K562 (cell line): ENCODE results near the gene ZNF468. TPM values are rescaled to one million over a fixed set of nuclear protein-coding genes. Genes with fewer than 3 reads are reported as not detected.
A peak's percentile ranks its signal among the peaks of the same experiment; 100 is the strongest.
"Not testable (repeated sequence)": the region's sequence is repeated elsewhere in the genome, so short reads cannot be mapped to it uniquely, and the experiment has no call there.

ENCODE experiments used
- ATAC-seq: fragments of 200-7000 bp; cut with Tn5 transposase; 3 replicates; pipeline ENCODE4 v1.9.1; 2020; ENCODE audit warnings: moderate library complexity
- BruUV-seq: library from RNA; stranded (reverse); fragments of 400-500 nt; replicated peaks from 2 replicates; lab custom pipeline; 2021; lab: Mats Ljungman, UMichigan
- CTCF ChIA-PET: fragments of 300-600 bp; formaldehyde crosslinking; extraction: SDS; loops from one replicate; lab custom pipeline; 2021; ENCODE audit warnings: low intra/inter-chr PET ratio; lab: Yijun Ruan, JAX
- POLR2A ChIA-PET: fragments of 300-600, 350-650 bp; sonication (Branson Sonifier 250); formaldehyde crosslinking; extraction: SDS; loops from one replicate; lab custom pipeline; 2021; ENCODE audit warnings: antibody characterized with exemption, inconsistent platforms; lab: Yijun Ruan, JAX
- DNase-seq, 4 experiments: peaks; one replicate each; pipeline versions ENCODE4 v3.0.0 to v3.0.0-alpha.2; 2011 to 2018; ENCODE audit warnings: low spot score in 3 of 4, mixed read lengths in 3 of 4; ENCODE audit errors: extremely low read depth in 1 of 4
- FAIRE-seq: peaks from 2 replicates; lab custom pipeline; 2011; peaks lifted over from hg19 to GRCh38; lab: Jason Lieb, UNC
- H2AFZ ChIP-seq: 2 replicates; pipeline ENCODE4 v1.6.0; 2011; ENCODE audit warnings: low read depth, low read length, control low read depth, inconsistent platforms
- H3K27ac ChIP-seq: fragments of 200-600 bp; 3 replicates; pipeline ENCODE4 v1.8.0; 2011; ENCODE audit warnings: low read depth, mild to moderate bottlenecking, control low read depth, inconsistent platforms, low read length, moderate library complexity, mixed read lengths; ENCODE audit errors: extremely low read depth
- H3K27me3 ChIP-seq, 2 experiments: fragments of 300-600 bp in 1 of 2; 2 replicates in 1 of 2; 3 replicates in 1 of 2; pipeline versions ENCODE4 v1.6.0 to v1.8.0; 2011; ENCODE audit warnings: inconsistent platforms in 2 of 2, low read length in 2 of 2, mild to moderate bottlenecking in 1 of 2, mixed read lengths in 1 of 2, moderate library complexity in 1 of 2; ENCODE audit not compliant: control insufficient read depth in 2 of 2, insufficient read depth in 2 of 2
- H3K36me3 ChIP-seq: fragments of 300-600 bp; 3 replicates; pipeline ENCODE4 v1.8.0; 2011; ENCODE audit warnings: mild to moderate bottlenecking, low read length, inconsistent platforms; ENCODE audit not compliant: control insufficient read depth, insufficient read depth
- H3K4me1 ChIP-seq, 2 experiments: fragments of 200-600 bp in 1 of 2; replicated peaks in 1 of 2; 2 replicates in 1 of 2; 3 replicates in 1 of 2; pipeline versions ENCODE4 v1.5.1 to v1.8.0; 2011; ENCODE audit warnings: inconsistent platforms in 2 of 2, low read length in 2 of 2, mild to moderate bottlenecking in 1 of 2, mixed read lengths in 1 of 2, moderate library complexity in 1 of 2; ENCODE audit not compliant: control insufficient read depth in 2 of 2, insufficient read depth in 2 of 2
- H3K4me2 ChIP-seq: 2 replicates; pipeline ENCODE4 v1.6.1; 2011; ENCODE audit warnings: low read length, control low read depth, inconsistent platforms, mixed read lengths; ENCODE audit not compliant: insufficient read depth
- H3K4me3 ChIP-seq: fragments of 200-600 bp; sonication (generic), shearing (Covaris generic); 2 replicates; pipeline ENCODE4 v1.5.1; 2016; ENCODE audit warnings: control low read depth, inconsistent platforms
- H3K79me2 ChIP-seq: fragments of 200-600 bp; 3 replicates; pipeline ENCODE4 v1.8.0; 2011; ENCODE audit warnings: low read length, inconsistent platforms; ENCODE audit not compliant: control insufficient read depth, insufficient read depth
- H3K9ac ChIP-seq, 2 experiments: 2 replicates each; pipeline versions ENCODE4 v1.6.0 to v1.6.1; 2011; ENCODE audit warnings: low read depth in 2 of 2, low read length in 2 of 2, control low read depth in 1 of 2, inconsistent platforms in 1 of 2, mild to moderate bottlenecking in 1 of 2, mixed read lengths in 1 of 2; ENCODE audit not compliant: insufficient read depth in 1 of 2
- H3K9me1 ChIP-seq: one replicate; pipeline ENCODE4 v1.6.0; 2011; ENCODE audit warnings: inconsistent platforms, mild to moderate bottlenecking, low read length, moderate library complexity; ENCODE audit not compliant: control insufficient read depth, insufficient read depth
- H3K9me3 ChIP-seq: replicated peaks from 2 replicates; pipeline ENCODE4 v1.5.1; 2011; ENCODE audit warnings: low read depth, low read length, inconsistent platforms; ENCODE audit not compliant: control insufficient read depth, insufficient read depth
- H4K20me1 ChIP-seq: replicated peaks from 2 replicates; pipeline ENCODE4 v1.6.1; 2011; ENCODE audit warnings: low read length, inconsistent platforms, mixed read lengths; ENCODE audit not compliant: control insufficient read depth, insufficient read depth
- KLF1 ChIP-seq: fragments of 450-650 bp; IDR thresholded peaks from 2 replicates; pipeline ENCODE4 v1.6.1; 2016; ENCODE audit warnings: missing genetic modification characterization, missing compliant biosample characterization
- POLR2G ChIP-seq: fragments of 200-400 bp; formaldehyde crosslinking; IDR thresholded peaks from 2 replicates; pipeline ENCODE4 v1.6.1; 2017; ENCODE audit warnings: low read depth, mild to moderate bottlenecking, antibody characterized with exemption, low read length, moderate library complexity
- WGBS: fragments of 100-300 bp; shearing (Covaris generic); methylation state at CpG from one replicate; pipeline ENCODE4 v1.1.6; 2016; ENCODE audit warnings: low coverage, mixed read lengths; ENCODE audit not compliant: insufficient coverage; ENCODE audit errors: missing lambda C conversion rate; 5-methylcytosine and 5-hydroxymethylcytosine counted together
- in situ Hi-C: fragments of 300-500 bp; cut with MboI; formaldehyde crosslinking; loops from 4 replicates; pipeline ENCODE4 v1.15.0; 2018; ENCODE audit warnings: inconsistent platforms, mixed read lengths
- intact Hi-C: fragments of 100-400 bp; cut with micrococcal nuclease; formaldehyde crosslinking; loops from 2 replicates; pipeline ENCODE4 v1.14.2; 2022
- polyA plus RNA-seq, 8 experiments: library from polyadenylated mRNA; depleted of rRNA in 4 of 8; stranded (reverse) in 5 of 8; unstranded in 3 of 8; fragments of >200 nt; fragmentation: Nextera tagmentation in 2 of 8; fragmentation: Illumina TruSeq in 1 of 8; extraction: Ambion mirVana in 2 of 8; extraction: Trizol in 1 of 8; gene quantifications; 2 replicates each; pipeline versions ENCODE4 v1.2.1 to v1.2.3, GENCODE V29; 2011 to 2014; ENCODE audit warnings: inconsistent platforms in 1 of 8, missing spikeins in 1 of 8
- total RNA-seq, 7 experiments: library from RNA; depleted of rRNA in 6 of 7; stranded (reverse); fragments of >200 nt in 6 of 7; fragmentation: Illumina TruSeq in 2 of 7; extraction: Trizol in 2 of 7; gene quantifications; 2 replicates each; pipeline versions ENCODE4 v1.2.1 to v1.2.3, GENCODE V29; 2011 to 2021; ENCODE audit warnings: low replicate concordance in 1 of 7
- TF ChIP-seq, protein P1 (sequence below), 2 experiments: IDR thresholded peaks; 2 replicates each; pipeline ENCODE4 v1.6.1; 2011; ENCODE audit warnings: borderline replicate concordance in 1 of 2, control low read depth in 1 of 2, low read depth in 1 of 2, low read length in 1 of 2, mild to moderate bottlenecking in 1 of 2, mixed read lengths in 1 of 2, moderate library complexity in 1 of 2; ENCODE audit not compliant: insufficient read depth in 1 of 2, insufficient read length in 1 of 2, poor library complexity in 1 of 2, severe bottlenecking in 1 of 2; ENCODE audit errors: extremely low read depth in 1 of 2
- TF ChIP-seq, protein P2 (sequence below): fragments of 200-800 bp; sonication (Bioruptor generic); IDR thresholded peaks from 2 replicates; pipeline ENCODE4 v1.6.1; 2017; ENCODE audit warnings: missing genetic modification characterization, missing compliant biosample characterization

Gene ZNF468
- total and polyA plus RNA-seq, 9 of the 15 experiments (the other 6 are each of a cell fraction or from before 2014, with no cell fraction given): 15.9 to 36.2 (median 23.2) TPM

GRCh38 chr19:52820472-52821203, 36.8 kb downstream of the ZNF468 start:
- H3K4me3 ChIP-seq: peak overlapping the region; percentile 71
- peak; percentile 56 for FAIRE-seq
- in situ Hi-C loops: loop anchor here (5.0 kb wide), 1 partner anchor 37 kb away; the partner anchor contains the start of gene ZNF468
- 0% methylated on average over 8 of the region's 19 CpGs for WGBS
- intact Hi-C loops, H4K20me1 ChIP-seq, H3K9me1 ChIP-seq, H3K4me1 ChIP-seq, H3K27me3 ChIP-seq, H3K9me3 ChIP-seq, CTCF ChIA-PET, H2AFZ ChIP-seq, POLR2A ChIA-PET: not testable (repeated sequence)
- peak overlapping the region; percentile 79 for H3K4me2 ChIP-seq
- H3K36me3 ChIP-seq: peaks cover 21% of the 10 kb centered on the region; the same call in 1 of the 3 replicates
- peak overlapping the region; percentile 80 to 93 for H3K9ac ChIP-seq
- H3K79me2 ChIP-seq: peaks cover 10% of the 10 kb centered on the region
- peak; percentile 81 for ATAC-seq
- TF ChIP-seq, protein P1, sequence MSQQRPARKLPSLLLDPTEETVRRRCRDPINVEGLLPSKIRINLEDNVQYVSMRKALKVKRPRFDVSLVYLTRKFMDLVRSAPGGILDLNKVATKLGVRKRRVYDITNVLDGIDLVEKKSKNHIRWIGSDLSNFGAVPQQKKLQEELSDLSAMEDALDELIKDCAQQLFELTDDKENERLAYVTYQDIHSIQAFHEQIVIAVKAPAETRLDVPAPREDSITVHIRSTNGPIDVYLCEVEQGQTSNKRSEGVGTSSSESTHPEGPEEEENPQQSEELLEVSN (IDR thresholded peaks at IDR 0.05; ENCODE audit: borderline replicate concordance in 1 of 2, extremely low read depth in 1 of 2, insufficient read depth in 1 of 2, insufficient read length in 1 of 2, low read depth in 1 of 2, low read length in 1 of 2, poor library complexity in 1 of 2, severe bottlenecking in 1 of 2): peak in 1 of 2 experiments; percentile 23
- DNase-seq: peak in 1 of 4 experiments; percentile 50
- TSS peak; percentile 75 for BruUV-seq
- peak overlapping the region; percentile 69 for H3K27ac ChIP-seq

DNA sequence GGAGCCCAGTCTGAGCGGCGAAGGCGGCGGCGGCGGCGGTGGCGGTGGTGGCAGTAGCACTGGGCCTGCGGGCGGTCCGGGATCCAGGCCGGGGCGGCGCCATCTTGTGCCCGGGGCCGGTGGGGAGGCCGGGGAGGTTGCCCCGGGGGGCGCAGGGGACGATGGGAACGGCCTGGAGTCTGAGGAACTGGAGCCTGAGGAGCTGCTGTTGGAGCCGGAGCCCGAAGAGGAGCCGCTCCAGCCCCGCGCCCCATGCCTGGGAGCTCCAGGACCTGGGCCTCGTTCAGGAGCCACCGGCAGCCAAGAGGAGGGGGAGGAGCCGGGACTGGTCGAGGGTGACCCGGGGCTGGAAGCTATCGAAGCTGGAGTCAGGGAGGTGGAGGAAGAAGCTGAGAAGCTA, 47.6 kb downstream of the ZNF468 start:
- H3K79me2 ChIP-seq: no peaks in the 10 kb centered on the region
- no peaks in the 10 kb centered on the region for H3K9me3 ChIP-seq
- intact Hi-C loops (no loop called here), in situ Hi-C loops (no loop called here)
- H3K27ac ChIP-seq: no peak overlapping the region
- ChIA-PET CTCF (no interaction called here), POLR2A (interaction anchor here (0.6 kb wide), 1 partner anchor 141 kb away, joined by 3 read pairs; no protein-coding TSS in a partner anchor)
- no peaks in the 10 kb centered on the region; a peak in 1 of 5 replicates for H3K4me1 ChIP-seq
- H2AFZ ChIP-seq: no peak overlapping the region
- peaks cover 52% of the 10 kb centered on the region; the same call in 1 of the 3 replicates for H3K36me3 ChIP-seq
- H3K9ac ChIP-seq: no peak overlapping the region
- H4K20me1 ChIP-seq: no peaks in the 10 kb centered on the region
- no peak for DNase-seq
- H3K4me2 ChIP-seq: no peak overlapping the region
- no peaks in the 10 kb centered on the region for H3K27me3 ChIP-seq
- no peak for FAIRE-seq
- H3K9me1 ChIP-seq: no peaks in the 10 kb centered on the region
- 100% methylated on average over 4 of the region's 32 CpGs for WGBS
- TF ChIP-seq, protein P2, sequence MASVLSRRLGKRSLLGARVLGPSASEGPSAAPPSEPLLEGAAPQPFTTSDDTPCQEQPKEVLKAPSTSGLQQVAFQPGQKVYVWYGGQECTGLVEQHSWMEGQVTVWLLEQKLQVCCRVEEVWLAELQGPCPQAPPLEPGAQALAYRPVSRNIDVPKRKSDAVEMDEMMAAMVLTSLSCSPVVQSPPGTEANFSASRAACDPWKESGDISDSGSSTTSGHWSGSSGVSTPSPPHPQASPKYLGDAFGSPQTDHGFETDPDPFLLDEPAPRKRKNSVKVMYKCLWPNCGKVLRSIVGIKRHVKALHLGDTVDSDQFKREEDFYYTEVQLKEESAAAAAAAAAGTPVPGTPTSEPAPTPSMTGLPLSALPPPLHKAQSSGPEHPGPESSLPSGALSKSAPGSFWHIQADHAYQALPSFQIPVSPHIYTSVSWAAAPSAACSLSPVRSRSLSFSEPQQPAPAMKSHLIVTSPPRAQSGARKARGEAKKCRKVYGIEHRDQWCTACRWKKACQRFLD (CRISPR knock-in tag): no peak
- TF ChIP-seq KLF1 (tag): no peak
- 0 out of 2 replicates have a peak, but pooled peaks have one; percentile 23 for TF ChIP-seq POLR2G
- TF ChIP-seq, all 486 proteins: peak for 1
- no TSS peak for BruUV-seq
- no peak for ATAC-seq
- H3K4me3 ChIP-seq: no peak overlapping the region
